H1 (cell line): ENCODE results near the gene TSHR. TPM values are rescaled to one million over a fixed set of nuclear protein-coding genes. Genes with fewer than 3 reads are reported as not detected.

ENCODE experiments used
- CTCF ChIA-PET: fragments of 300-600 bp; sonication (Branson Sonifier 250); formaldehyde crosslinking; loops from one replicate; lab custom pipeline; 2021; ENCODE audit not compliant: partially characterized antibody; lab: Charles Lee
- POLR2A ChIA-PET: fragments of 300-600 bp; sonication (Branson Sonifier 250); formaldehyde crosslinking; loops from one replicate; lab custom pipeline; 2021; ENCODE audit warnings: inconsistent platforms; ENCODE audit not compliant: partially characterized antibody; lab: Charles Lee
- DNase-seq, 2 experiments: peaks; one replicate each; pipeline versions ENCODE4 v3.0.0 to v3.0.0-alpha.2; 2010 to 2022; ENCODE audit warnings: low spot score in 2 of 2, low read depth in 1 of 2, mixed read lengths in 1 of 2
- FAIRE-seq: peaks from 2 replicates; lab custom pipeline; 2011; peaks lifted over from hg19 to GRCh38; lab: Jason Lieb, UNC
- H2AFZ ChIP-seq: 2 replicates; pipeline ENCODE4 v1.8.1; 2012; ENCODE audit warnings: low read length, inconsistent platforms
- H2AK5ac ChIP-seq: 2 replicates; pipeline ENCODE4 v1.6.1; 2013; ENCODE audit warnings: low read depth, low read length
- H2BK120ac ChIP-seq: replicated peaks from 2 replicates; pipeline ENCODE3; 2013; ENCODE audit warnings: low read depth, low read length, inconsistent platforms
- H2BK12ac ChIP-seq: 2 replicates; pipeline ENCODE4 v1.6.1; 2013; ENCODE audit warnings: low read depth, low read length
- H2BK15ac ChIP-seq: 2 replicates; pipeline ENCODE4 v1.6.1; 2013; ENCODE audit warnings: low read length
- H2BK20ac ChIP-seq: 2 replicates; pipeline ENCODE4 v1.6.1; 2013; ENCODE audit warnings: low read length
- H2BK5ac ChIP-seq: 2 replicates; pipeline ENCODE4 v1.6.1; 2013; ENCODE audit warnings: low read depth, low read length
- H3K14ac ChIP-seq: 2 replicates; pipeline ENCODE4 v1.6.1; 2013; ENCODE audit warnings: inconsistent platforms; ENCODE audit not compliant: insufficient read length
- H3K18ac ChIP-seq: 2 replicates; pipeline ENCODE4 v1.6.1; 2013; ENCODE audit warnings: low read length; ENCODE audit errors: extremely low read depth
- H3K23ac ChIP-seq: 2 replicates; pipeline ENCODE4 v1.6.1; 2013; ENCODE audit warnings: inconsistent platforms; ENCODE audit not compliant: insufficient read length
- H3K23me2 ChIP-seq: 2 replicates; pipeline ENCODE4 v1.6.1; 2013; ENCODE audit warnings: low read depth, low read length
- H3K27ac ChIP-seq: 2 replicates; pipeline ENCODE4 v1.6.1; 2011; ENCODE audit warnings: low read depth, low read length, inconsistent platforms
- H3K27me3 ChIP-seq, 4 experiments: replicated peaks in 1 of 4; 1 replicate in 1 of 4; 2 replicates in 3 of 4; pipeline versions ENCODE4 v1.6.1 to v1.8.1; 2011 to 2013; ENCODE audit warnings: low read length in 3 of 4, mild to moderate bottlenecking in 3 of 4, inconsistent platforms in 2 of 4, mixed read lengths in 2 of 4, moderate library complexity in 1 of 4; ENCODE audit not compliant: control insufficient read depth in 3 of 4, insufficient read depth in 3 of 4; ENCODE audit errors: extremely low read depth in 1 of 4
- H3K36me3 ChIP-seq, 4 experiments: 2 replicates each; pipeline versions ENCODE4 v1.6.1 to v1.8.1; 2011 to 2013; ENCODE audit warnings: mild to moderate bottlenecking in 4 of 4, low read length in 3 of 4, moderate library complexity in 2 of 4, control low read depth in 1 of 4, inconsistent platforms in 1 of 4; ENCODE audit not compliant: insufficient read depth in 4 of 4, control insufficient read depth in 2 of 4
- H3K4ac ChIP-seq: replicated peaks from 2 replicates; pipeline ENCODE3; 2013; ENCODE audit warnings: low read length, low read depth, mixed read lengths, inconsistent platforms; ENCODE audit not compliant: insufficient read length
- H3K4me1 ChIP-seq, 4 experiments: replicated peaks in 1 of 4; 1 replicate in 1 of 4; 2 replicates in 3 of 4; pipeline versions ENCODE4 v1.6.1 to v1.8.1; 2011 to 2013; ENCODE audit warnings: low read length in 3 of 4, inconsistent platforms in 2 of 4, mixed read lengths in 1 of 4; ENCODE audit not compliant: insufficient read depth in 4 of 4, control insufficient read depth in 3 of 4
- H3K4me2 ChIP-seq, 2 experiments: 2 replicates each; pipeline versions ENCODE4 v1.6.1 to v1.8.1; 2011 to 2013; ENCODE audit warnings: low read depth in 2 of 2, low read length in 2 of 2, control low read depth in 1 of 2, inconsistent platforms in 1 of 2, mild to moderate bottlenecking in 1 of 2; ENCODE audit not compliant: insufficient read depth in 1 of 2
- H3K4me3 ChIP-seq, 4 experiments: fragments of 200-600, 300-600 bp in 1 of 4; sonication (generic), shearing (Covaris generic), sonication (Bioruptor Twin) in 1 of 4; 2 replicates each; pipeline versions ENCODE4 v1.5.1 to v1.8.1; 2011 to 2016; ENCODE audit warnings: low read length in 4 of 4, low read depth in 3 of 4, control low read depth in 2 of 4, inconsistent platforms in 2 of 4, mild to moderate bottlenecking in 2 of 4, mixed read lengths in 1 of 4, moderate library complexity in 1 of 4; ENCODE audit not compliant: insufficient read depth in 2 of 4; ENCODE audit errors: extremely low read depth in 1 of 4
- H3K56ac ChIP-seq: replicated peaks from 2 replicates; pipeline ENCODE3; 2013; ENCODE audit warnings: low read depth, mild to moderate bottlenecking, mixed read lengths, low read length, inconsistent platforms; ENCODE audit not compliant: insufficient read length
- H3K79me1 ChIP-seq: 2 replicates; pipeline ENCODE4 v1.6.1; 2013; ENCODE audit warnings: low read depth, low read length, control low read depth
- H3K79me2 ChIP-seq, 2 experiments: 2 replicates each; pipeline versions ENCODE4 v1.6.1 to v1.8.1; 2012 to 2013; ENCODE audit warnings: low read length in 2 of 2, mild to moderate bottlenecking in 2 of 2, inconsistent platforms in 1 of 2; ENCODE audit not compliant: insufficient read depth in 2 of 2, control insufficient read depth in 1 of 2
- H3K9ac ChIP-seq, 4 experiments: replicated peaks in 1 of 4; 1 replicate in 1 of 4; 2 replicates in 3 of 4; pipeline versions ENCODE4 v1.6.1 to v1.8.1; 2011 to 2013; ENCODE audit warnings: low read depth in 3 of 4, low read length in 3 of 4, control low read depth in 2 of 4, mild to moderate bottlenecking in 2 of 4, moderate library complexity in 2 of 4, inconsistent platforms in 1 of 4; ENCODE audit errors: extremely low read depth in 1 of 4
- H3K9me3 ChIP-seq, 2 experiments: 2 replicates each; pipeline versions ENCODE4 v1.6.1 to v1.8.1; 2012 to 2013; ENCODE audit warnings: mild to moderate bottlenecking in 2 of 2, moderate library complexity in 2 of 2, control low read depth in 1 of 2, inconsistent platforms in 1 of 2, low read depth in 1 of 2, low read length in 1 of 2, mixed read lengths in 1 of 2; ENCODE audit not compliant: insufficient read depth in 2 of 2
- H4K20me1 ChIP-seq, 2 experiments: replicated peaks in 1 of 2; 2 replicates each; pipeline versions ENCODE3 to v1.8.1; 2011 to 2013; ENCODE audit warnings: inconsistent platforms in 2 of 2, low read length in 2 of 2, mild to moderate bottlenecking in 1 of 2; ENCODE audit not compliant: insufficient read depth in 2 of 2, control insufficient read depth in 1 of 2
- H4K5ac ChIP-seq: 2 replicates; pipeline ENCODE4 v1.6.1; 2013; ENCODE audit warnings: low read length, low read depth, mixed read lengths, inconsistent platforms; ENCODE audit not compliant: insufficient read length
- H4K8ac ChIP-seq: 2 replicates; pipeline ENCODE4 v1.8.0; 2013; ENCODE audit warnings: mild to moderate bottlenecking, moderate library complexity, low read length, inconsistent platforms; ENCODE audit not compliant: insufficient read depth; ENCODE audit errors: extremely low read depth
- H4K91ac ChIP-seq: replicated peaks from 2 replicates; pipeline ENCODE3; 2013; ENCODE audit warnings: low read length, mixed read lengths, inconsistent platforms; ENCODE audit not compliant: insufficient read length
- BCL11A ChIP-seq, 2 experiments: IDR thresholded peaks; one replicate each; pipeline ENCODE4 v1.6.1; 2011; ENCODE audit warnings: low read depth in 2 of 2, low read length in 2 of 2, mild to moderate bottlenecking in 2 of 2
- PHF8 ChIP-seq: fragments of 200-600 bp; sonication (generic); conservative IDR thresholded peaks from 2 replicates; pipeline ENCODE4 v1.7.1; 2012; ENCODE audit warnings: low read depth, mild to moderate bottlenecking, inconsistent platforms, low read length, moderate library complexity
- POLR2AphosphoS5 ChIP-seq: IDR thresholded peaks from 2 replicates; pipeline ENCODE4 v1.6.1; 2011; ENCODE audit warnings: low read depth, low read length
- RFX5 ChIP-seq: IDR thresholded peaks from 2 replicates; pipeline ENCODE4 v1.6.1; 2011; ENCODE audit warnings: low read depth, low read length, improper control_type of control experiment, borderline replicate concordance
- SP1 ChIP-seq: IDR thresholded peaks from 2 replicates; pipeline ENCODE4 v1.6.1; 2011; ENCODE audit warnings: low read depth, low read length
- SP2 ChIP-seq: IDR thresholded peaks from 2 replicates; pipeline ENCODE4 v1.6.1; 2012; ENCODE audit warnings: mild to moderate bottlenecking, low read length, inconsistent platforms
- WGBS, 2 experiments: shearing (Covaris generic) in 1 of 2; methylation state at CpG; one replicate each; pipeline versions ENCODE4 v1.1.6 to v1.1.7; 2013 to 2015; ENCODE audit warnings: low lambda C conversion rate in 2 of 2, mixed read lengths in 2 of 2, inconsistent platforms in 1 of 2, low coverage in 1 of 2, missing lambda C conversion rate in 1 of 2; ENCODE audit not compliant: insufficient replicate concordance in 2 of 2, insufficient coverage in 1 of 2, insufficient read length in 1 of 2; ENCODE audit errors: extremely low coverage in 1 of 2, missing lambda C conversion rate in 1 of 2; 5-methylcytosine and 5-hydroxymethylcytosine counted together
- polyA plus RNA-seq, 7 experiments: library from polyadenylated mRNA; depleted of rRNA in 3 of 7; stranded (reverse) in 5 of 7; unstranded in 2 of 7; fragments of >200 nt in 5 of 7; fragments of 200-250 nt in 2 of 7; gene quantifications; 1 replicate in 5 of 7; 2 replicates in 1 of 7; 4 replicates in 1 of 7; pipeline versions ENCODE4 v1.2.1 to v1.2.3, GENCODE V29; 2011 to 2013; ENCODE audit warnings: missing spikeins in 2 of 7, mixed read lengths in 2 of 7
- total RNA-seq: library from RNA; stranded (reverse); fragmentation: NEBNext Ultra II Directional; extraction: Animal tissue kit (Norgen Biotek cat#: 25700); gene quantifications from 2 replicates; pipeline ENCODE4 v1.2.1, GENCODE V29; 2021

TSHR gene
- total and polyA plus RNA-seq, 2 of the 8 experiments (the other 6 are each of a cell fraction or from before 2014, with no cell fraction given) = 0.27 TPM; not detected in 1

- Histone ChIP-seq H3K4me2 (no peak overlapping the region), H3K4me3 (no peak overlapping the region), H3K9ac (no peak overlapping the region), H3K18ac (no peak overlapping the region), H2BK20ac (no peak overlapping the region), H4K91ac (no peak overlapping the region), H3K23ac (no peak overlapping the region), H2AFZ (no peak overlapping the region), H3K4ac (no peak overlapping the region), H4K5ac (no peak overlapping the region), H3K56ac (no peak overlapping the region), H3K36me3 (no peaks in the 10 kb centered on the region), H3K4me1 (no peaks in the 10 kb centered on the region), H2AK5ac (no peak overlapping the region), H3K23me2 (no peaks in the 10 kb centered on the region; the same call in 1 of the 2 replicates), H2BK12ac (no peak overlapping the region), H3K14ac (no peak overlapping the region), H3K9me3 (no peaks in the 10 kb centered on the region), H4K8ac (no peak overlapping the region), H3K27ac (no peak overlapping the region), H2BK120ac (no peak overlapping the region), H2BK5ac (no peak overlapping the region), H4K20me1 (no peaks in the 10 kb centered on the region), H2BK15ac (no peak overlapping the region), H3K27me3 (no peaks in the 10 kb centered on the region), H3K79me1 (no peaks in the 10 kb centered on the region), H3K79me2 (no peaks in the 10 kb centered on the region)
- WGBS, 2 experiments = 87% methylated on average over 1 of the region's 1 CpG; no CpG with 5 or more reads in 1 of the 2 experiments
- POLR2A ChIA-PET = no interaction called here
- TF ChIP-seq RFX5 (no peak), BCL11A (IDR thresholded peaks at IDR 0.05; ENCODE audit: low read depth in 2 of 2, low read length in 2 of 2) (no peak), PHF8 (no peak), POLR2AphosphoS5 (no peak), SP1 (no peak), SP2 (no peak)
- no peak for DNase-seq
- no peak for FAIRE-seq
- CTCF ChIA-PET = interaction anchor here (0.9 to 1.5 kb wide), 3 partner anchors 10 to 95 kb away, joined by 3 read pairs; no protein-coding TSS in a partner anchor
Observed at GRCh38 chr14:81091660-81092059, 136.2 kb downstream of the TSHR start.
